NCI-H1092 (cell line): Measurements from ENCODE around the gene LAP3.
"Not testable (repeated sequence)": the region's sequence is repeated elsewhere in the genome, so short reads cannot be mapped to it uniquely, and the experiment has no call there.

Experiments used
- DNase-seq: peaks from one replicate; lab custom pipeline; 2025; lab: John Stamatoyannopoulos, UW

LAP3 gene

GRCh38 chr4:17576932-17577664 lies at the start of gene LAP3:
TSS of gene LAP3 (plus strand) at chr4:17577198. CDS start at chr4:17577466, 268 bp downstream.
- DNase-seq: peak; percentile 89

GRCh38 chr4:17528551-17529165 lies 48.3 kb upstream of the LAP3 start:
- no peak for DNase-seq

GRCh38 chr4:17531538-17532285 lies 45.3 kb upstream of the LAP3 start:
- DNase-seq: no peak

GRCh38 chr4:17534705-17535104 lies 42.3 kb upstream of the LAP3 start:
- DNase-seq: no peak

GRCh38 chr4:17535242-17535641 lies 41.8 kb upstream of the LAP3 start:
- DNase-seq: no peak

- DNase-seq: no peak
Observed at GRCh38 chr4:17535906-17536305, 41.1 kb upstream of the LAP3 start.

GRCh38 chr4:17537060-17537459 lies 39.9 kb upstream of the LAP3 start:
- not testable (repeated sequence) for DNase-seq

- peak; percentile 24 for DNase-seq
Observed at GRCh38 chr4:17544205-17544604, 32.8 kb upstream of the LAP3 start.

- peak; percentile 17 for DNase-seq
Observed at GRCh38 chr4:17544831-17545234, 32.2 kb upstream of the LAP3 start.

- DNase-seq: no peak
Observed at GRCh38 chr4:17545374-17546140, 31.4 kb upstream of the LAP3 start.

- no peak for DNase-seq
Observed at GRCh38 chr4:17546222-17546621, 30.8 kb upstream of the LAP3 start.

GRCh38 chr4:17546678-17547077 lies 30.3 kb upstream of the LAP3 start:
- no peak for DNase-seq

- DNase-seq: no peak
Observed at GRCh38 chr4:17550549-17550948, 26.4 kb upstream of the LAP3 start.

- DNase-seq: no peak
Observed at GRCh38 chr4:17552427-17552826, 24.6 kb upstream of the LAP3 start.

- no peak for DNase-seq
Observed at GRCh38 chr4:17554568-17554967, 22.4 kb upstream of the LAP3 start.

- DNase-seq: no peak
Observed at GRCh38 chr4:17556498-17556897, 20.5 kb upstream of the LAP3 start.

GRCh38 chr4:17557880-17558279 lies 19.1 kb upstream of the LAP3 start:
- no peak for DNase-seq

- no peak for DNase-seq
Observed at GRCh38 chr4:17558941-17559708, 17.9 kb upstream of the LAP3 start.

GRCh38 chr4:17559709-17560048 lies 17.3 kb upstream of the LAP3 start:
- DNase-seq: no peak

GRCh38 chr4:17560065-17560673 lies 16.8 kb upstream of the LAP3 start:
- no peak for DNase-seq
